Stimulated activated CD4-positive, alpha-beta T cell treated with anti-CD3 and anti-CD28 coated beads, TNF-alpha, amount 100 ng/mL, for 48 hours (primary cell): ENCODE results near the gene LHX4.
A peak's percentile ranks its signal among the peaks of the same experiment; 100 is the strongest.
"Not testable (repeated sequence)": the region's sequence is repeated elsewhere in the genome, so short reads cannot be mapped to it uniquely, and the experiment has no call there.

Source experiments
- DNase-seq, 3 donors: peaks; one replicate each; pipeline ENCODE4 v3.0.0-alpha.2; 2020; ENCODE audit warnings: low read depth in 3 of 3

Gene LHX4

DNA sequence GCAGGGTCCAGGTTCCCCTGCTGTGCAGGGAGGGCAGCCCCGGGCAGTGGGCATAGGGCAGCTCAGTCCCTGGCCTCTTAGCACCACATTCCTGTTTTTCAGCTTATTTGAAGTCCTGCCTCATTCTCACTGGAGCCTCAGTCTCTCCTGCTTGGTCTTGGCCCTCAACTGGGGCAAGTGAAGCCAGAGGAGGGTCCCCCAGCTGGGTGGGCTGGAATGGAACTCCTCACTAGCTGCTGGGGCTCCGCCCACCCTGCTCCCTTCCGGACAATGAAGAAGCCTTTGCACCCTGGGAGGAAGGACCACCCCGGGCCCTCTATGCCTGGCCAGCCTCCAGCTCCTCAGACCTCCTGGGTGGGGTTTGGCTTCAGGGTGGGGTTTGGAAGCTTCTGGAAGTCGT lies 32.8 kb upstream of the LHX4 start:
- no peak for DNase-seq

- no peak for DNase-seq
These were observed 31.9 kb upstream of the LHX4 start for GRCh38 chr1:180198196-180198595.

- DNase-seq, result no peak
These were observed 31.5 kb upstream of the LHX4 start for GRCh38 chr1:180198611-180199010.

DNA sequence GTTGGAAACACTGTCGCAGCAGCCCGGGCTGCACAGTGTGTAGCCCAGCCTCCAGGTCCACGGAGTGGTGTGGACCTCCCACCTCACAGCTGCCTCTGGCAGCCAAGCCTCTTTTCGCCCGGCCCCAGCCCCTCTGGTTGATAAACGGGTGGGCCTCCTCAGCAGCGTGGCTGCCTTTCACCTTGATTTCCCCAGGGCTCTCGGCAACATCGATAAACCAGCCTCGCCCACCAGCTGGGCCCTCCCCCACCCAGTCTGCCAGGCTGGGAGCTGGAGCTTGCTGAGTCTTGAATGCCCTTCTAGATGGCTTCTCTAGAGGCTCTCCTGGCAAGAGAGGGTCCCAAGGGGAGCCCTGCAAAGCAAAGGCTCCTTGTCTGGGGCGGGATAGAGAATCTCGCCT lies 31.0 kb upstream of the LHX4 start:
- DNase-seq, result no peak

- no peak for DNase-seq
These were observed 28.4 kb upstream of the LHX4 start for GRCh38 chr1:180201451-180202200.

GRCh38 chr1:180202588-180202987 lies 27.5 kb upstream of the LHX4 start:
- DNase-seq, result not testable (repeated sequence)

GRCh38 chr1:180204231-180204630 lies 25.8 kb upstream of the LHX4 start:
- no peak for DNase-seq

DNA sequence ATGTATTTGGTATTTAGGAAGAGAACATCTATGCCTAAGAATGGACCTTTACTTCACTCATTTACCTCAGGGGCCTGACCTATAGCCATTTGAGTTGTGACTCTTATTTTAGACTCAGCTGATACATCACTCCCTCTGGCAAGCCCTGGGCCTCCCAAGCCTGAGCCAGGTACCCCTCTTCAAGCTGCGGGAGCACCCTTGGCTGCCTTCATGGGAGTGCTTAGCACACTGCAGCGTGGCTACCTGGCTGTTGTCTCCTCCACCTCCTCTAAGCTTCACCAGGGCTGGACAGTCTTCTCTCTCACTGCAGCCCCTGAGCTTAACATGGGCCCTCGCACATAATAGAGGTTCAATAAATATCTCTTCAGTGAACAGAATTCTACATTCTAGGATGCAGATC lies 23.5 kb upstream of the LHX4 start:
- DNase-seq, result no peak

- DNase-seq, result no peak
These were observed 21.8 kb upstream of the LHX4 start for GRCh38 chr1:180208264-180208663.

GRCh38 chr1:180210008-180210620 lies 19.9 kb upstream of the LHX4 start:
- no peak for DNase-seq

DNA sequence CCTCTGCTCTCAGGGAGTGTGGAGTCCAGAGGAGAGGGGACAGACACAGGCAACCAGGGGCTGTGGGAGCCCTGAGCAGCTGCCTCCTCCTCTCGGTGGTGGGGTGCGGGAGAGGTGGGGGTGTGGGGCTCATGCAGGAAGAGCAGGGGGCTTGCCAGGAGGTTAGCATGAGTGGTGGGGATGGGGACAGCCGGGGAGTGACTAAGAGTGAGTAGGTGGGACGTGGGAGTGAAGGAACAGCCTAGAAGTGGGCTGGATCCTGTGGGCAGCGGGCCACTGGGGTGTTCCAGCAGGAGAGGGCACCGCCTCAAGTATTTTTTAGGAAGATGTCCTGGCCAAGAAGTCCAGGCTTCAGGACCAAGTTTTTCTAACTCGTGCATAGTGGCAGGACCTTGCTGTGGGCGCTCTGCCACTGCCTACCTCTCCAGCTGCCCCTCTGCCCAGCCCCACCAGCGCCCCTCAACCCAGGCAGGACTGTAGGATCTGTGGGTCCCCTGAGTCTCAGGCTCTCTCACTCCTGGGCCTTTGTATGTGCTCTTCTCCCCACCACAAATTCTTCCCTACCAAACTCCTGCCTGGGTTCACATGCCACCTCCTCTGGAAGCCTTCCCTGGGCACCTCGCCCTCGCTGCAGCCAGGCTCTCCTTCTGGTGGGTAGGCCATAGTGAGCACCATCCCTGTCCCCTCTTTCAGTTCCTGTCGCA lies 18.8 kb upstream of the LHX4 start:
- DNase-seq, result no peak

DNA sequence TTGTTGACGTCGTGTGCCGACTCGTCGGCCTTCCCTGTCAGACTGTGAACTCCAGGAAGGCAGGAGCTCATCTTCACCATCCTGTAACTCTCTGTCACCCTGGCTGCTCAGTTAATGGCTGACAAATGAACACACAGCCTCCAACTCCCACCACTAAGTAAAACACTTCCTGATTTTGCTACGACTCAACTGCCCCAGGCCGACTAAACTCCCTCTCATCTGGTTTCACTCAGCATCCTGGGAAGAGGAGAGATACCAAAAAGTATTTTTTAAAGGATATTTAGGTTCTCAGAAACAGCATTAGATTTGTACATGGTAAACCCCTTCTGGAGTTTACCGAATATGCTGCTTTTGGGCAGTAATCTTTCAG lies 18.2 kb upstream of the LHX4 start:
- no peak for DNase-seq

DNA sequence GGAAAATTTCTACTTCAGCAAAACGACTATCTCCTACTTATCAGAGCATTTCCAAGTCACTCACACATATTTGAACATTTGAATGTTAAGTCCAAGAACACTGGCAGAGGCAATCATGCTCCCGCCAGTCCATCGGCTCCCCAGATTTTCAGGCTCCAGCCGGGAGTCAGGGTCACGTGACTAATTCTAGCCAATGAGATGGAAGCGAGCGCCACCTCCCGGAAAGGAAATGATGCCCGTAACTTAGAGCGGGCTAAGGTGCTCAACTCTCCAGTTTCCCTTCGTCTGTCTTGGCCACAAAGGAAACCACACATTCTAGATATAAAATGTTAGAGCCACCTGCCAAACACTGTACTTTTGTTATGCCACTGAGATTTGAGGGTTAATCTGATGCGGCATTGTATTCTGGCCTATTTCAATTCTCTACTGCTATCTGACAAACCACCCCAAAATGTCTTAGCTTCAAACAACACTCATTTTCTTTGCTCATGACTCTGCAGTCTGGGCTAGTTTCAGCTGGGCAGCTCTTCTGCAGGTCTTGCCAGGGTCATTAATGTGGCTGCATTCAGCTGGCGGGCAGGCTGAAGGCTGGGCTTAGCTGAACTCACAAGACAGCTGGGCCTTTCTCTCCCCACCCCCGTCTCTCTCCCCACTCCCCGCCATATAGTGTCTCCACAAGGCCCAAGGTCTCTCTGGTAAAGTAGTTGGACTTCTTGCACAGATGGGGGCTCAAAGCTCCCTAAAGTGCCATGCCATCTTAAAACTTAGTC lies 16.5 kb upstream of the LHX4 start:
- DNase-seq, result peak in 2 of 3 donors; percentile 33 to 47

DNA sequence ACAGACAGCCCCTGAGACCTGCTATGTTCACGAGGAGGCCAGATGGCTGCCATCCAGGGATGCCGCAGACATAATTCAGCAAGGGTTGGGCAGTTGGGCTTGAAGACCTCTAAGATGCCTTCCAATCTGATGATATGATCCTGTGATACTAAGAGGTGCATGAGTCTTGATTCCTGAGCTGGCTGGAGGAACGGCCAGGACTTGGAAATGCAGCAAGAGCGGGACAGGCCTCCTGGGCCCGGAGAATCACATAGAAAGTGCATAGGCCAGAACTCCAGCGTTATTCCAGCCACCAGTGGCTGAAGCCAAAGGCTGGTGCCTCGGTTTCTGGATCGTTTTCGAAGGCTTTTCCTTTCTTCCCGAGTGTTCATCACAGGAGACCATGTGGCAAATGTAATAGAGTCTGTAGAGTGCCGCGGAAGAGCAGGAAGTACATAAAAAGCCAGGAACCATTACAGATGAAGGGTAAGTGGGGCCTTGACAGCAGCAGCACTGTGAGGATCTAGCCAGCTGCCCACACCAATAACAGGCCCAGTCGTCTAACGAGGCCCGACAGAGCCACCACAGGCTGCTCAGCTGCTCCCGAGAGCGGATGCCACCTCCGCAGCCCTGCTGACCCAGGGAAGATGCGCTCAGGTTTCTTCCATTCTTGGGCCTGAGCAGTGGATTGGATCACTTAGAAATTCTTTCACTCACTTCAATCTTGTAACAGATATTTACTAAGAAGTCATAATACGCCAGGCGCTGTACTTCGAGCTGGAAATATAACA lies 14.0 kb upstream of the LHX4 start:
- DNase-seq, result no peak

DNA sequence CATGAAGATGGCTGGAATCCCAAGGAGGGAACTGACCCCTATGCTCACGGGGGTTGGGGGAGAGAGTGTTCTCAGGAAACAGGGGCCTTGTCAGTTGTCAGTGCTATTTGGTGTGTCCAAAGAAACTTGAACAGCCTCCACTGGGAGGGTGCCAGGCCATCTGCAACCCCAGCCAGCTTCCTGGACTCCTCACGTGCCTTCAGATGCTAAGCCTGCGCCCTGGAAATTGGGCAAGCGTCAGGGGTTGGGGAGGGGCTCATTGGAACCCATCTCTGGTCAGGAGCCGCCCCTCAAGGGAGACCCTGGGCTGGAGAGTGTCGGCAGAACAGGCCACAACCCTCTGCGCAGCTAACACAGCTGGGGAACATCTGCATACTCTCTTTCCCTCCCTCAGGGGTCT lies 13.1 kb upstream of the LHX4 start:
- no peak for DNase-seq

DNA sequence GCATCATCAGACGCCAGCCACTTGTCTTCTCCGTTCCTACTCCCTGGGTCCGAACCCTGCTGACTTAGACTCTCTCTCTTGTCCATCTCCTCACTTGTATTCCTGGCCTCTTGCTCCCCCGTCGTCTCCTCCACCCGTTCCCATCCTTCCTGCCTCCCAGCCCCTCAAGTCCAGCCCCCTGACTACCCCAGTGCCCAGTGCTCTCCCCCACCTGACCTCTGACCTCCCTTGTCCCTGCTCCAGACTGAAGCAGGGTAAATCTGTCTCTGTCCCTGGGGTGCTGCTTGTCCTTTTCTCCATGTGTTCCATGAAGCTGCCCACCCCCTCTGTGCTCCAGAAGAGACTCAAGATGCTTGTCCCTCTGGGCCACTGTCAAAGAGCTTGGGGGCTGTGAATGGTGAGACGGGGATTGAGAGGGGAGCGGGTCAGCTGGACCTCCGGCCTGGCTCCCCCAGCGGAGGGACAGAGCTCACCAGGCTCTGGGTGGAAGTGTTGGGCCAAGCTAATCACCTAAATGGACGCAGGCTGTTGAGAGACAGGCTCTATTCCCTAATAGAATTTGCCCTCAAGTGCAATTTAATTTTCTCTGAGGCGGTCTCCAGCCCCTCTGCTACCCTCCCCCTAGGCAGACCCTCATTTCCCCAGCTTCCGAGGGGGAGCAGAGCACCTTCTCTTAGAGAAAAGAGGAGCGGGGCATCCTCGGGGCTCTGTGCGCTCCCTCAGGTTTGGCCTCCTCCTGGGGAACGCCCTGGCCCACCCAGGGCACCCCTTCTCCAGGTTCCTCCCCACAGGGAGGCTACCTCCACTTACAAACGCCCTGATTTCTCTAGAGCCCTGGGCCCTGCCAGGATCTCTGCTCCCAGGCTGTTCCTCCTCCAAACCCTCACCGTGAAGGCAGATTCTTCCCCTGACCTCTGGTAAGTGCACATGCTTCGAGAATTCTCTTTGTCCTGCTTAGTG lies 11.0 kb upstream of the LHX4 start:
- no peak for DNase-seq

- no peak for DNase-seq
These were observed 10.3 kb upstream of the LHX4 start for GRCh38 chr1:180219776-180220175.

DNA sequence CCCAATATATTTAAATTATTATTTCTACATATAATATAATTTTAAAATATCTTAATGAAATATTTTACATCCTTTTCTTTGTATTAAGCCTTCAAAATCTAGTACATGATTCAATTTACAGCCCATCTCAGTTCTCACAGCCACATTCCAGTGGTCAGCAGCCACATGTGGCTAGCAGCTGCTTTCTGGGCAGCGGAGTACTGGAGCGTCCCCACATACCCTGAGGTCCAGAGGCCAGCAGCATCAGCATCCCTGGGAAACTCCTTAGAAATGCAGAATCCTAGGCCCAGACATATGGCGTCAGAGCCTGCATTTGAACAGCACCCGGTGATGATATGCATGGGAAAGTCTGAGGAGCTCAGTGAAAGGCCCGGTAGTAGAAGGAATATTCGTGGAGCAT lies 8.6 kb upstream of the LHX4 start:
- no peak for DNase-seq

GRCh38 chr1:180224902-180225301 lies 5.2 kb upstream of the LHX4 start:
- DNase-seq, result no peak

DNA sequence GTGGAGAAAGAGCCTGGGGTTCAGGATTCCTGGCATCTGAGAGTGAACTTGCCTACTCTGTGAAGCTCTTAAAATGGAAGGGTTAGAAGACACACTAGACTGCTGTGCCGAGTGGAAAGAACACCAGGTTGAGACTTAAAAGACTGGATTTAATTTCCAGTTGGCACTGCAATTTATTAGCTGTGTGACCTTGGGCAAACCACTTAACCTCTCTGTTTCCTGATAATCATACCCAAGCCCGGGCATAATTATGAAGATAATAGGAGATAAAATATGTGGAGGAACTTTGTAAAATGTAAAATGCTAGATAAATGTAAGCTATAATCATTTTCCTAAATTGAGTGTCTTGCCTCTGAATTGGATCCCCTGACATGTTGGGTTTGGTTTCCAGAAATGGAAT lies 4.7 kb upstream of the LHX4 start:
- no peak for DNase-seq
